Prostate gland (tissue), 2 donors: ENCODE data around the gene HACL1. TPM values are rescaled to one million over a fixed set of nuclear protein-coding genes. Genes with fewer than 3 reads are reported as not detected.

Source experiments
- DNase-seq: peaks from one replicate; pipeline ENCODE4 v3.0.0-alpha.2; 2019; ENCODE audit warnings: low spot score
- H3K27ac ChIP-seq, 2 donors: fragments of 200-600 bp; sonication (generic); 2 replicates each; pipeline ENCODE4 v1.5.1; 2017 to 2019
- H3K27me3 ChIP-seq: fragments of 200-600 bp; sonication (generic); replicated peaks from 2 replicates; pipeline ENCODE4 v1.5.1; 2019; ENCODE audit not compliant: insufficient read depth
- H3K36me3 ChIP-seq, 2 donors: fragments of 200-600 bp; sonication (generic); 1 replicate in 1 of 2; 2 replicates in 1 of 2; pipeline versions ENCODE4 v1.5.1 to v1.8.1; 2017 to 2019
- H3K4me1 ChIP-seq: fragments of 200-600 bp; sonication (generic); replicated peaks from 2 replicates; pipeline ENCODE4 v1.5.1; 2019
- H3K4me3 ChIP-seq, 2 donors: fragments of 200-600 bp; sonication (generic); 2 replicates each; pipeline ENCODE4 v1.5.1; 2017 to 2019
- H3K9me3 ChIP-seq: fragments of 200-600 bp; sonication (generic); 2 replicates; pipeline ENCODE4 v1.5.1; 2017
- POLR2A ChIP-seq: fragments of 450-650 bp; IDR thresholded peaks from one replicate; pipeline ENCODE4 v1.6.1; 2016; ENCODE audit warnings: antibody characterized with exemption, mild to moderate bottlenecking
- POLR2AphosphoS5 ChIP-seq: sonication (generic); formaldehyde crosslinking; IDR thresholded peaks from one replicate; pipeline ENCODE4 v1.6.1; 2017; ENCODE audit warnings: antibody characterized with exemption
- WGBS: methylation state at CpG from one replicate; pipeline ENCODE4 v1.1.5; 2018; 5-methylcytosine and 5-hydroxymethylcytosine counted together
- intact Hi-C: fragments of 100-400 bp; cut with DNase I; formaldehyde crosslinking; loops from one replicate; pipeline ENCODE4 v1.14.2; 2022
- total RNA-seq, 2 donors: library from RNA; depleted of rRNA; stranded (reverse); fragments of >200 nt; gene quantifications; one replicate each; pipeline ENCODE4 v1.1.0, GENCODE V29; 2016
- TF ChIP-seq, protein P1 (sequence below), 4 experiments: fragments of 200-600 bp in 2 of 4; fragments of 450-650 bp in 2 of 4; sonication (generic) in 2 of 4; IDR thresholded peaks; 1 replicate in 3 of 4; 2 replicates in 1 of 4; pipeline ENCODE4 v1.5.1; 2016 to 2019; ENCODE audit warnings: antibody characterized with exemption in 4 of 4, mild to moderate bottlenecking in 2 of 4, moderate library complexity in 2 of 4

HACL1 gene
- total RNA-seq, result 10 to 100 TPM; 27.9 to 30.6 TPM

DNA sequence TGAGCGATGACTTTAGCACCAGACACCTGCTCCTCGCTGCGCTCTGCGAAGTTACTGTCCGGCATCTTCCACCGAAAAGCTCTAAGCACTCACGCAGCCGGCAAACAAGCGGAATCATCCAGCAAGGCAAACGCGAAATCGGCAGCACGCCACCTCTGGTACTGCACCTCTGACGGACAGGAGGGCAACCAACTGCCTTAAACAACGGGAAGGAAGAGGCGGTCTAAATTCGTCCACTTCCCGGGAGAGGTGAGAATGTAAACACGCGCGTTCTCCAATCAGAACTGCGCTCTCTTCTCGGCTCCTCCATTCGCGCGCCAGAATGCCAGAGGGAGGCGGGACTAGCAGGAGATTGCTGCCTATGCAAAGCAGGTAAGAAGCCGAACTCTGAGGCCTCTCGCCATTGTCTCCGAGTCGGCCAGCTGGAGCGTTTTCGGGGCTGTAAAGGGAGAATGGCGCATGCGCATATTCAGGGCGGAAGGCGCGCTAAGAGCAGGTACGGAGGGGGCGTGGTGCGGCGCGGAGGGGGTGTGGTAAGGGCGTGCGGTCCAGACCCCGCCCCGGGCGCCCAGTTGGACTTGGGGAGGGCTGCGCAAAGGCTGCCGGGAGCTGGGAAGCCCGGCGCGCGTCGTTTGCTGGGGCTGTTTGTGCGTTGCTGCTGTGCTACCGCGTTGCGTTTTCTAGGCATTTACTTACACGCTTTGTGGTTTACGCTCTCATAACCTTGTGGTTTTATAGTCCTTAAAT, at the start of gene HACL1, which contains the start of gene BTD:
TSS of gene HACL1 (minus strand) at position 171 of the 747 bp plus-strand sequence. CDS start at position 65, 106 bp downstream.
TSS of gene BTD (plus strand) at position 347 of the 747 bp plus-strand sequence. CDS start 33,695 bp downstream, outside the sequence.
- under 1% methylated on average over 61 of the region's 61 CpGs for WGBS
- H3K36me3 ChIP-seq, result peaks cover 0 to 4% of the 10 kb centered on the region in 2 donors
- H3K27ac ChIP-seq, result peak within 1 kb of the TSS; percentile 84 to 87
- TF ChIP-seq POLR2A (peak; percentile 65), POLR2AphosphoS5 (peak; percentile 94)
- TF ChIP-seq, protein P1, sequence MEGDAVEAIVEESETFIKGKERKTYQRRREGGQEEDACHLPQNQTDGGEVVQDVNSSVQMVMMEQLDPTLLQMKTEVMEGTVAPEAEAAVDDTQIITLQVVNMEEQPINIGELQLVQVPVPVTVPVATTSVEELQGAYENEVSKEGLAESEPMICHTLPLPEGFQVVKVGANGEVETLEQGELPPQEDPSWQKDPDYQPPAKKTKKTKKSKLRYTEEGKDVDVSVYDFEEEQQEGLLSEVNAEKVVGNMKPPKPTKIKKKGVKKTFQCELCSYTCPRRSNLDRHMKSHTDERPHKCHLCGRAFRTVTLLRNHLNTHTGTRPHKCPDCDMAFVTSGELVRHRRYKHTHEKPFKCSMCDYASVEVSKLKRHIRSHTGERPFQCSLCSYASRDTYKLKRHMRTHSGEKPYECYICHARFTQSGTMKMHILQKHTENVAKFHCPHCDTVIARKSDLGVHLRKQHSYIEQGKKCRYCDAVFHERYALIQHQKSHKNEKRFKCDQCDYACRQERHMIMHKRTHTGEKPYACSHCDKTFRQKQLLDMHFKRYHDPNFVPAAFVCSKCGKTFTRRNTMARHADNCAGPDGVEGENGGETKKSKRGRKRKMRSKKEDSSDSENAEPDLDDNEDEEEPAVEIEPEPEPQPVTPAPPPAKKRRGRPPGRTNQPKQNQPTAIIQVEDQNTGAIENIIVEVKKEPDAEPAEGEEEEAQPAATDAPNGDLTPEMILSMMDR (IDR thresholded peaks at IDR 0.05), result peak in 3 of 4 experiments; percentile 23 to 58 (median 46)
- H3K4me1 ChIP-seq, result no peaks in the 10 kb centered on the region
- peak; percentile 98 for DNase-seq
- H3K9me3 ChIP-seq, result no peaks in the 10 kb centered on the region
- no peaks in the 10 kb centered on the region for H3K27me3 ChIP-seq
- intact Hi-C loops, result no loop called here
- H3K4me3 ChIP-seq, result peak within 1 kb of the TSS; percentile 71 to 83

DNA sequence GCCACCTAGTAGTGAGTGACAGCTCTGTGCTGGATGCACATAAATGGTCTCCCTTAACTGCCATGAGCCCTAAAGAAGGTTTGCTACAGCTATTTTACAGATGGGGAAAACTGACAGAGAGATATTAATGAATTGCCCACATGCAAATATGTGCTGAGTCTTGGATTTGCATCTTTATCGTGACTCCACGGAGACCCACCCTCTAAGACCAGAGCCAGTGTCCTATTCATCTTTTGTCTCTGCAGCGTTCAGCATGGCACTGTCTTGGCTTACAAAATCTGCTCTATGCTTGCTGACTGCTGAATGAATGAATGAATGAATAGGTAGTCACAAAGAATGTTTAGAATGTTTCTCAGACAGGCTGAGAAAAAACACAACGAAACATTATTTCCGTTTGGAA, 48.5 kb upstream of the HACL1 start:
- TF ChIP-seq POLR2A (no peak), POLR2AphosphoS5 (no peak)
- TF ChIP-seq, protein P1 (IDR thresholded peaks at IDR 0.05), result no peak
- Histone ChIP-seq H3K4me1 (no peaks in the 10 kb centered on the region), H3K9me3 (no peaks in the 10 kb centered on the region), H3K4me3 (no peak overlapping the region), H3K27ac (no peak overlapping the region), H3K27me3 (no peaks in the 10 kb centered on the region), H3K36me3 (no peaks in the 10 kb centered on the region)
- intact Hi-C loops, result no loop called here
- 95% methylated on average over 5 of the region's 5 CpGs for WGBS
- DNase-seq, result no peak

- TF ChIP-seq POLR2AphosphoS5, result no peak
- TF ChIP-seq, protein P1 (IDR thresholded peaks at IDR 0.05), result no peak
- TF ChIP-seq POLR2A, result no peak
- Histone ChIP-seq H3K27me3 (no peaks in the 10 kb centered on the region), H3K27ac (no peak overlapping the region), H3K4me3 (no peak overlapping the region), H3K4me1 (no peaks in the 10 kb centered on the region), H3K36me3 (no peaks in the 10 kb centered on the region), H3K9me3 (no peaks in the 10 kb centered on the region)
- 93% methylated on average over 3 of the region's 3 CpGs for WGBS
- intact Hi-C loops, result no loop called here
- no peak for DNase-seq
These were observed 48.0 kb upstream of the HACL1 start for GRCh38 chr3:15649341-15649740.

GRCh38 chr3:15647611-15648167, 46.3 kb upstream of the HACL1 start:
- TF ChIP-seq, protein P1 (IDR thresholded peaks at IDR 0.05), result no peak
- no peak for TF ChIP-seq POLR2AphosphoS5

More at GRCh38 chr3:15647611-15648167, 46.3 kb upstream of the HACL1 start:
- 65% methylated on average over 4 of the region's 4 CpGs for WGBS
- Histone ChIP-seq H3K27ac (no peak overlapping the region), H3K27me3 (no peaks in the 10 kb centered on the region), H3K9me3 (no peaks in the 10 kb centered on the region), H3K4me1 (no peaks in the 10 kb centered on the region), H3K4me3 (no peak overlapping the region), H3K36me3 (no peaks in the 10 kb centered on the region)
- intact Hi-C loops, result no loop called here
- no peak for DNase-seq
